T-cell (primary cell): ENCODE measurements around the gene SMIM32. TPM values are rescaled to one million over a fixed set of nuclear protein-coding genes. Genes with fewer than 3 reads are reported as not detected.

Experiments used
- ATAC-seq, 4 experiments: fragments of 200-7000 bp in 3 of 4; fragments of 150-1000 bp in 1 of 4; cut with Tn5 transposase; replicated peaks in 1 of 4; 1 replicate in 3 of 4; 2 replicates in 1 of 4; pipeline ENCODE4 v1.10.0; 2021; ENCODE audit warnings: moderate library complexity in 3 of 4, mild to moderate bottlenecking in 2 of 4, moderate number of reproducible peaks in 1 of 4
- CTCF ChIA-PET, 2 donors: fragments of 300-600 bp; sonication (Branson Sonifier 250); formaldehyde crosslinking; loops; one replicate each; lab custom pipeline; 2022; ENCODE audit warnings: antibody characterized with exemption in 2 of 2; lab: Charles Lee
- POLR2A ChIA-PET, 2 donors: fragments of 300-600 bp; sonication (Branson Sonifier 250); formaldehyde crosslinking; loops; one replicate each; lab custom pipeline; 2022; ENCODE audit warnings: antibody characterized with exemption in 2 of 2; lab: Charles Lee
- DNase-seq, 35 experiments: peaks; one replicate each; pipeline versions ENCODE4 v3.0.0 to v3.0.0-alpha.2; 2013 to 2023
- H3K27ac ChIP-seq: one replicate; pipeline ENCODE4 v1.5.1; 2013; ENCODE audit warnings: low read length
- H3K27me3 ChIP-seq, 2 experiments: replicated peaks in 1 of 2; 1 replicate in 1 of 2; 2 replicates in 1 of 2; pipeline versions ENCODE4 v1.6.1 to v1.7.0; 2013; ENCODE audit warnings: low read length in 1 of 2, mixed read lengths in 1 of 2; ENCODE audit not compliant: control insufficient read depth in 2 of 2, insufficient read depth in 2 of 2; ENCODE audit errors: extremely low read depth in 1 of 2
- H3K36me3 ChIP-seq, 2 donors: 1 replicate in 1 of 2; 2 replicates in 1 of 2; pipeline versions ENCODE4 v1.6.1 to v1.7.0; 2013; ENCODE audit warnings: low read length in 1 of 2; ENCODE audit not compliant: control insufficient read depth in 2 of 2, insufficient read depth in 1 of 2; ENCODE audit errors: extremely low read depth in 1 of 2
- H3K4me1 ChIP-seq, 2 experiments: 1 replicate in 1 of 2; 2 replicates in 1 of 2; pipeline versions ENCODE4 v1.6.1 to v1.7.0; 2013; ENCODE audit warnings: low read length in 2 of 2, mixed read lengths in 1 of 2; ENCODE audit not compliant: insufficient read depth in 2 of 2, control insufficient read depth in 1 of 2; ENCODE audit errors: extremely low read depth in 1 of 2
- H3K4me3 ChIP-seq, 2 donors: 1 replicate in 1 of 2; 2 replicates in 1 of 2; pipeline versions ENCODE4 v1.5.1 to v1.7.0; 2013; ENCODE audit warnings: mild to moderate bottlenecking in 2 of 2, low read length in 1 of 2, moderate library complexity in 1 of 2; ENCODE audit not compliant: control insufficient read depth in 1 of 2; ENCODE audit errors: extremely low read depth in 1 of 2
- H3K9me3 ChIP-seq: 2 replicates; pipeline ENCODE4 v1.7.0; 2013
- H3K27ac Mint-ChIP-seq, 2 donors: one replicate each; pipeline ENCODE4 v1.8.0; 2020 to 2021; ENCODE audit warnings: mild to moderate bottlenecking in 2 of 2, mixed read lengths in 2 of 2
- H3K27me3 Mint-ChIP-seq, 2 donors: one replicate each; pipeline ENCODE4 v1.8.0; 2021 to 2022; ENCODE audit warnings: mixed read lengths in 2 of 2
- H3K36me3 Mint-ChIP-seq: one replicate; pipeline ENCODE4 v1.8.0; 2021; ENCODE audit warnings: mixed read lengths
- H3K4me1 Mint-ChIP-seq, 3 donors: one replicate each; pipeline ENCODE4 v1.8.0; 2020 to 2022; ENCODE audit warnings: mixed read lengths in 3 of 3, mild to moderate bottlenecking in 1 of 3
- H3K4me3 Mint-ChIP-seq, 3 donors: one replicate each; pipeline ENCODE4 v1.8.0; 2020 to 2022; ENCODE audit warnings: mild to moderate bottlenecking in 3 of 3, mixed read lengths in 3 of 3, moderate library complexity in 3 of 3
- H3K9me3 Mint-ChIP-seq, 3 donors: one replicate each; pipeline ENCODE4 v1.8.0; 2020 to 2022; ENCODE audit warnings: mixed read lengths in 3 of 3
- whole genome bisulfite sequencing: methylation state at CpG from one replicate; pipeline ENCODE4 v1.1.5; 2013; ENCODE audit warnings: missing lambda C conversion rate; ENCODE audit not compliant: insufficient coverage; 5-methylcytosine and 5-hydroxymethylcytosine counted together
- total RNA-seq, 35 experiments: library from RNA in 6 of 35; stranded (reverse) in 6 of 35; fragments of 120-200 nt in 1 of 35; gene quantifications; one replicate each; pipeline versions ENCODE4 v1.2.1 to v1.2.4 and lab custom pipeline; 2013 to 2026

Gene SMIM32
- total RNA-seq: not detected
- total RNA-seq (2013): not detected
- total RNA-seq (lab: John Stamatoyannopoulos, UW): 0 to 0.04 (median 0) reads per million in 29 experiments

DNA sequence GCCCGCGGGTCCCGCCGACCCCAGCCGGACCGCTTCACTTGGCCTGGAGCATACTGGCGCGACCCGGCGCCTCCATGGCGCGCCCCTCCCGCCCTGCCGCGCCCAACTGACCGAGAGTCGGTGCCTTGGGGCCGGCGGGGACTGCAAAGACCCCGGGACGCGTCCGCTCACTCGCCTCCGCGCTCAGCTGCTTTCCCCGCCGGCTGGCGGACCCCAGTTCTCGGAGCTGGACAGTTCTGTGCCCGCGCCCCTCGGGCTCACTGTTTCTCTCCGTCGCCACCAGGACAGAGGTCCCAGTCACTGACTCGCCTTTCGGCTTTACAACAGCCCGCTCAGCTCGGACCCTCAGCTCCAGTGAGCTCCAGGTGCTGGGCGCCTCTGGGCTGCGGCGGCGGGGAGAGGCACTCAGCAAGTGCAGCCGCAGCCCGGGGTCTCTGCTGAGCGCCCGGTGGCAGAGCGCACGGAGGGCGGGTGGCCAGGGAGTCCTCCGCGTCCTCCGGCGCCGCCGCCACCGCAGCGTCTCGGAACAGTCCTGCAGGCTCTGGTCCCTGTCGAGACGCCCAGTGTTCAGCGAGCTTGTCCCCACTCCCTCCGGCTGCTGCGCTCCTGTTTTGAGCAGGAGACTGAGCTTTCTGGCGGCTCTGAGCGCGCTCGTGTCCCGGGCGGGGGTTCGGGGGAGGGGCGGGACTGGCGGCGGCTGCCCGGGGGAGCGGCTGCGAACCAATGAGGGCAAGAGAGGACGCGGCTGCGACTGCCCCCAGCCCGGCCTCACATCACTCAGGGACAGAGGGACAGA is at the start of gene SMIM32:
Gene SMIM32 (minus strand): TSS at position 637 of the 796 bp plus-strand sequence. CDS start 638 bp downstream, outside the sequence.
- Mint-ChIP-seq H3K36me3 (peaks cover 7% of the 10 kb centered on the region), H3K27ac (no peak within 1 kb of the TSS), H3K27me3 (peaks cover 34 to 52% of the 10 kb centered on the region in 2 donors), H3K9me3 (no peaks in the 10 kb centered on the region), H3K4me1 (peaks cover 0 to 4% (median 1%) of the 10 kb centered on the region in 3 donors), H3K4me3 (no peak within 1 kb of the TSS)
- Histone ChIP-seq H3K27me3 (peaks cover 5 to 69% of the 10 kb centered on the region in 2 experiments), H3K4me3 (no peak within 1 kb of the TSS), H3K27ac (no peak within 1 kb of the TSS), H3K36me3 (no peaks in the 10 kb centered on the region), H3K9me3 (no peaks in the 10 kb centered on the region), H3K4me1 (peaks cover 0 to 4% of the 10 kb centered on the region in 2 experiments)
- ChIA-PET POLR2A (no interaction called here), CTCF (interaction anchor here in 1 of 2 donors (0.7 kb wide), 1 partner anchor 14 kb away, joined by 4 read pairs; no protein-coding TSS in a partner anchor)
- WGBS: 4% methylated on average over 81 of the region's 81 CpGs
- no peak for DNase-seq
- no peak for ATAC-seq

DNA sequence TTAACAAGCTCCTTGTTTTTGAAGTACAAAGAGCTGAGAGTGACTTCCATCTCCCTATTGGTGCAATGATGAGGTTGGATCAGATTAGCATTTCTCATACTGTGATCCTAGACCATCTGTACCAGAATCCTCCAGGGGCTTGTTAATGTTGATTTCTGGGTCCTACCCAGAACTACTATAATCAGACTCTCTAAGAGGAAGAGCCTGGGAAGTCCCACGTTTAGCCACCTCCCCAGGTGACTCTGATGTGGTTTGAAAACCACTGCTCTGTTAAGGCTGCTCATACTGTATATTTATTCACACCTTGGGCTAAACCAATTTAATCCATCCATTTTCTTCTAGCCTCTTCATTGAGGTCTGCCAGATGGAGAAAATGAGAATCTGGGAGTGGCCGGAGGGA is 49.6 kb upstream of the SMIM32 start:
- peaks cover 12 to 20% of the 10 kb centered on the region in 2 donors for H3K27me3 Mint-ChIP-seq
- ChIA-PET CTCF (no interaction called here), POLR2A (no interaction called here)
- no peaks in the 10 kb centered on the region for H3K36me3 ChIP-seq
- no peaks in the 10 kb centered on the region for H3K9me3 ChIP-seq
- H3K36me3 Mint-ChIP-seq: no peaks in the 10 kb centered on the region
- ATAC-seq (no peak), DNase-seq (no peak)
- no peak overlapping the region for H3K27ac Mint-ChIP-seq
- peaks cover 0 to 15% of the 10 kb centered on the region in 2 experiments for H3K27me3 ChIP-seq
- H3K9me3 Mint-ChIP-seq: no peaks in the 10 kb centered on the region
- no peak overlapping the region for H3K27ac ChIP-seq
- H3K4me3 ChIP-seq: no peak overlapping the region
- H3K4me3 Mint-ChIP-seq: no peak overlapping the region
- no CpG with 5 or more reads among the region's 2 CpGs for WGBS
- no peaks in the 10 kb centered on the region for H3K4me1 ChIP-seq
- H3K4me1 Mint-ChIP-seq: peaks cover 0 to 4% (median 3%) of the 10 kb centered on the region in 3 donors

DNA sequence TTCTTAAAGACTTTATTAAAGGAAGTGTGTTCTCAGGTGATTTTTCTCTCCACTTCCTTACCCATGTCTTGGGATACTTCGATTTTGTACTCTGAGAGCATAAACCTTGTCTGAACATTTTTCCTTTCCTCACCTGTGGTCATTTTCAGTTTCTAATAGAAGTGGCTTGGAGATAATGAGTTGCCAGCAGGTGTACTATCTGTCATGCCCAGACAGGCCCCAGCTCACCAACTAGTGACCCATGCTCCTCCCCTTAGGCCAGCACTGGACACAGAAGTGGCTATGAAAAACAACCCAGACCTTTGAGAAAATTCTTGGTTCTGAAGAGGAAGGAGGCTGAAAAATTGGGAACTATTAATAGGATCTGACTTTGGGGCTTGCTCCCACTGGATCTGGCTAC is 49.2 kb upstream of the SMIM32 start:
- no peak overlapping the region for H3K4me3 ChIP-seq
- H3K36me3 Mint-ChIP-seq: no peaks in the 10 kb centered on the region
- WGBS: no CpG with 5 or more reads among the region's 1 CpG
- H3K9me3 ChIP-seq: no peaks in the 10 kb centered on the region
- CTCF ChIA-PET: no interaction called here
- no peaks in the 10 kb centered on the region for H3K36me3 ChIP-seq
- H3K4me1 Mint-ChIP-seq: peaks cover 0 to 4% (median 3%) of the 10 kb centered on the region in 3 donors
- no peak overlapping the region for H3K4me3 Mint-ChIP-seq
- no peaks in the 10 kb centered on the region for H3K9me3 Mint-ChIP-seq
- H3K27me3 Mint-ChIP-seq: peaks cover 12 to 20% of the 10 kb centered on the region in 2 donors
- no peak overlapping the region for H3K27ac Mint-ChIP-seq
- DNase-seq (no peak), ATAC-seq (no peak)
- H3K27ac ChIP-seq: no peak overlapping the region
- POLR2A ChIA-PET: no interaction called here
- H3K27me3 ChIP-seq: peaks cover 0 to 13% of the 10 kb centered on the region in 2 experiments
- H3K4me1 ChIP-seq: no peaks in the 10 kb centered on the region

DNA sequence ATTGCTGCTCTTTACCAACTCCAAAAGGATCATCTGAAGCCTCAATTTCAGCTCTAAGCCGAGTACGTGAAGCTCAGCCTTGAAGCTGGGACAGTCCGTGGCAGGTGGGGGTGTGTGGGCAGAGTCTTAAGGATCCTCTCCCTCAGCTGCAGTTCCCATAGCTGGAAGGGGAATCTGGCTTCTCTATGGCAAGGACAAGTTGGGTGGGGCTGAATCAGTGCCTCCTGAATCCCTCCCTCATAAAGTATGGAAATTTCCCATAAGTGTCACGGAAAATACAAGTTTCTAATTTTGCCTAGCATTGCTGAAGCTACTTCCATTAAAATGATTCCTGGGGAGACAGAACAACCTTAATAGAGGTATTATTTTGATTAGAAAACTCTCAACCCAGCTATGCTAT is 47.9 kb upstream of the SMIM32 start:
- H3K4me3 Mint-ChIP-seq: no peak overlapping the region
- H3K27me3 ChIP-seq: peaks cover 0 to 13% of the 10 kb centered on the region in 2 experiments
- H3K4me3 ChIP-seq: no peak overlapping the region
- no peaks in the 10 kb centered on the region for H3K36me3 ChIP-seq
- ChIA-PET CTCF (no interaction called here), POLR2A (interaction anchor here in 1 of 2 donors (0.6 kb wide), 1 partner anchor 1278 kb away, joined by 3 read pairs; no protein-coding TSS in a partner anchor)
- no peak overlapping the region for H3K27ac Mint-ChIP-seq
- no CpG with 5 or more reads among the region's 4 CpGs for WGBS
- no peaks in the 10 kb centered on the region for H3K9me3 Mint-ChIP-seq
- H3K9me3 ChIP-seq: no peaks in the 10 kb centered on the region
- ATAC-seq: no peak
- peaks cover 7 to 17% of the 10 kb centered on the region in 2 donors for H3K27me3 Mint-ChIP-seq
- no peaks in the 10 kb centered on the region for H3K36me3 Mint-ChIP-seq
- DNase-seq: no peak
- H3K4me1 ChIP-seq: no peaks in the 10 kb centered on the region
- H3K27ac ChIP-seq: no peak overlapping the region
- peaks cover 0 to 4% (median 3%) of the 10 kb centered on the region in 3 donors for H3K4me1 Mint-ChIP-seq

DNA sequence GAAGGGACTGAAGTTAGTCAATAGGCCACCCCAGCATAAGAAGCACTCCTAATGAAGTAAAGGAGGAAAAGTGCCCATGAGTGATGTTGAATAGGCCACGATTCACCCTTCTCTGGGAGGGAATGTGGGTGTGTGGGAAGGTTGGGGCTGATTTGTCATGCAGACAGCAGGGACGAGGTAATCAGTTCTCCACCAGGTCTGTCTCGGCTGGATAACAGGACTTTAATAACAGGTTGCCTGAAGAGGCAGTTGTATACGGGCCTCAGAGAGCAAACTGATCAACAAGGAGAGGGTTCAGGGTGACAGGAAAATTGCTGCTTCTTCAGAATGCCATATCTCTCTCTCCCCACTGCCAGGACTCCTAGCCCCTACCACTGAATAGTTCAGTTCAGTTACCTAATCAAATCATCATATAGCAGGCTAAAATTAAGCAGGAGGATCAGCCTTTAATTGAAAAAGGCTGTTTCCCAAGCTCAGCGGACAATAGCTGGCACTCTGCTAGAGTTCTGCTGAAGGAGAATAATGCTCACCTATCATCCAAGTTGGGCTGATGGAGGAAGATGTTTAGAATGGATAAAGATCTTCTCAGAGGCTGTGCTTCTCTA is 43.6 kb upstream of the SMIM32 start:
- Mint-ChIP-seq H3K9me3 (no peaks in the 10 kb centered on the region), H3K27me3 (peaks cover 4 to 17% of the 10 kb centered on the region in 2 donors), H3K4me3 (no peak overlapping the region), H3K4me1 (no peaks in the 10 kb centered on the region), H3K27ac (no peak overlapping the region), H3K36me3 (no peaks in the 10 kb centered on the region)
- POLR2A ChIA-PET: no interaction called here
- ATAC-seq (no peak), DNase-seq (no peak)
- CTCF ChIA-PET: no interaction called here
- Histone ChIP-seq H3K4me3 (no peak overlapping the region), H3K36me3 (no peaks in the 10 kb centered on the region), H3K27ac (no peak overlapping the region), H3K4me1 (no peaks in the 10 kb centered on the region), H3K27me3 (peaks cover 0 to 10% of the 10 kb centered on the region in 2 experiments), H3K9me3 (no peaks in the 10 kb centered on the region)
- WGBS: 54% methylated on average over 2 of the region's 5 CpGs

DNA sequence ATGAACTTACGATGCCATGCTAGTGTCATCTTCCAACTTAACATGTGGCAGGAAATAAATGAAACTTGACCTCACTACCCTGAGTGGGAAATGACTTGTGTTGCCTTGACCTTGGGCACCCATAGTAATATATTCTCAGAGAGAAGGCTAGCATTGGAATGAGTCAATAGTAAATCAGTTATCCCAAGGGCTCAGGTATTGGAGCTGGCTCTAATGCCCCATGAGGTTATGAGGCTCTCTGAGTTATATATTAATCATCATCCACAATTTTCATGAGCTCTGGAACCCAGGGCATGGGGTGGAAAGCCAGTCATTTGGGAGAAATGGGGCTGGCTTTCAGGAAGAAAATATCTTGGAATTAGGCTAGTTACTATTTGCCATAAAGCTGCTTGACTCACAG is 42.4 kb upstream of the SMIM32 start:
- WGBS: no CpG with 5 or more reads among the region's 1 CpG
- ChIA-PET POLR2A (interaction anchor here in 1 of 2 donors (0.6 kb wide), 1 partner anchor 106 kb away, joined by 3 read pairs; no protein-coding TSS in a partner anchor), CTCF (interaction anchor here (0.6 kb wide), 2 partner anchors 22 to 166 kb away, joined by 4 read pairs; no protein-coding TSS in a partner anchor)
- no peak overlapping the region for H3K27ac ChIP-seq
- Mint-ChIP-seq H3K4me3 (no peak overlapping the region), H3K9me3 (no peaks in the 10 kb centered on the region), H3K27me3 (peaks cover 2 to 19% of the 10 kb centered on the region in 2 donors), H3K36me3 (no peaks in the 10 kb centered on the region), H3K4me1 (no peaks in the 10 kb centered on the region), H3K27ac (no peak overlapping the region)
- H3K4me1 ChIP-seq: no peaks in the 10 kb centered on the region
- no peaks in the 10 kb centered on the region for H3K36me3 ChIP-seq
- H3K9me3 ChIP-seq: no peaks in the 10 kb centered on the region
- peaks cover 0 to 10% of the 10 kb centered on the region in 2 experiments for H3K27me3 ChIP-seq
- H3K4me3 ChIP-seq: no peak overlapping the region
- DNase-seq (no peak), ATAC-seq (no peak)
